Measurements from ENCODE around the gene SCUBE1.

Gene SCUBE1

DNA sequence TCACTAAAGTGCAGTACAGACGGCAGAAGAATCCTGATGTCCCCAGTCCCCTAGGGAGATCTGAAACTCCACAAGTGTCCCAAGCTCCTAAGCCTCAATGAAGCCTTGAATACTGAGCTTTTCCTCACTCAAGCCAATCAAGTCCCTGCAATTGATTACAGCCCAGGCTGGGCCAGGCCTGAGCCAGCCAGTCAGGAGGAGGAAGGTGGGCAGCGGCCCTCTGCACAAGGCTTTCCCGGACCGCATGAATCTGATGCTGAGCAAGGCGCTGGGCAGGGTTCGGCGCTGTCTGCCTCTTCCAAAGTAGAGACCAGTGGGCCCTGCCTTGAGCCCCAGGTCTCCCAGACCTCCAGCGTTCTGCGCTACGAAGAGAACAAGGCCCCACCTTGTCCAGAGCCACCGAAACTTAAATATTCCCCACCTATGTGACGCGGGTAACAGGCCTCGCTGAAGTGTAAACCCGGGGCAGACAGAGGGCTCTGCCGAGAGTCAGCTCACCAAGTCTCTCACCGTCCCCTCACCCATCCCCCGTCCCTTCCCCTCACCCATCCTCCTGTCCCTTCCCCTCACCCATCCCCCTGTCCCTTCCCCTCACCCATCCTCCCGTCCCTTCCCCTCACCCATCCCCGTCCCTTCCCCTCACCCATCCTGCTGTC, 63.2 kb downstream of the SCUBE1 start:
- TF ChIP-seq, protein P1, sequence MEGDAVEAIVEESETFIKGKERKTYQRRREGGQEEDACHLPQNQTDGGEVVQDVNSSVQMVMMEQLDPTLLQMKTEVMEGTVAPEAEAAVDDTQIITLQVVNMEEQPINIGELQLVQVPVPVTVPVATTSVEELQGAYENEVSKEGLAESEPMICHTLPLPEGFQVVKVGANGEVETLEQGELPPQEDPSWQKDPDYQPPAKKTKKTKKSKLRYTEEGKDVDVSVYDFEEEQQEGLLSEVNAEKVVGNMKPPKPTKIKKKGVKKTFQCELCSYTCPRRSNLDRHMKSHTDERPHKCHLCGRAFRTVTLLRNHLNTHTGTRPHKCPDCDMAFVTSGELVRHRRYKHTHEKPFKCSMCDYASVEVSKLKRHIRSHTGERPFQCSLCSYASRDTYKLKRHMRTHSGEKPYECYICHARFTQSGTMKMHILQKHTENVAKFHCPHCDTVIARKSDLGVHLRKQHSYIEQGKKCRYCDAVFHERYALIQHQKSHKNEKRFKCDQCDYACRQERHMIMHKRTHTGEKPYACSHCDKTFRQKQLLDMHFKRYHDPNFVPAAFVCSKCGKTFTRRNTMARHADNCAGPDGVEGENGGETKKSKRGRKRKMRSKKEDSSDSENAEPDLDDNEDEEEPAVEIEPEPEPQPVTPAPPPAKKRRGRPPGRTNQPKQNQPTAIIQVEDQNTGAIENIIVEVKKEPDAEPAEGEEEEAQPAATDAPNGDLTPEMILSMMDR (IDR thresholded peaks at IDR 0.05; ENCODE audit: low read depth, low read length, missing control alignments): no peak
- H3K4me3 ChIP-seq (ENCODE audit: low read depth, low read length): no peak overlapping the region
- DNase-seq (ENCODE audit: low read depth): no peak
- in situ Hi-C loops (cut with HindIII; ENCODE audit: low sequenced_read_pairs): no loop called here

DNA sequence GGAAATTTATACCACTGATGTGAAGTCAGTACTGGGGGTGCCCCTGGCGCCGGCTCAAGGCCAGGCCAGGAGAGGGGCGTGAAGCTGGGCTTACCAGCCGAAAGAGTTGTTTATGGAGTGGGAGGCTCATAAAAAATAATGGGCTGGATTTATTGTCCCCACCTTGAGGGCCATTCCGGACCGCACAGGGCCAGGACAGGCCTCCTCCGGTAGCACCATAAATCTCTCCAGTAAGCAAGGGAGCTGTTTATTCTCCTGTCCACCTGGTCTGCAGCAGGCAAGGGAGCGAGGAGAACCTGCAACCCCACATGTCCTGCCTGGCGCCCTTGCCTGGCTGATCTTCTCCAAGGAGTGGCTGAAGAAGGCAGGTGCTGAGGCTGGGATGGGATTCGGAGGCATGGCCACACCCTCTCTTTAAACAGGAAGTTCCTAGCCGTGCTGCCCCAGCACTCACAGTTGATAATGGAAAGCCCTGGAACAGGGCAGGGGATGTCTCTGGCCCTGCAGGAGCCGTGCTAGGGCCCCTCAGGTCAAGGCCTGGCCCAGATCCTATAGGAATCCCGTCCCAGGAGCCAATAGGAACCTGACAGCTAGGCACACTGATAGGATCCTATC, 65.1 kb downstream of the SCUBE1 start:
- DNase-seq (ENCODE audit: low read depth): no peak
- in situ Hi-C loops (cut with HindIII; ENCODE audit: low sequenced_read_pairs): no loop called here
- TF ChIP-seq, protein P1 (IDR thresholded peaks at IDR 0.05; ENCODE audit: low read depth, low read length, missing control alignments): no peak
- H3K4me3 ChIP-seq (ENCODE audit: low read depth, low read length): no peak overlapping the region

DNA sequence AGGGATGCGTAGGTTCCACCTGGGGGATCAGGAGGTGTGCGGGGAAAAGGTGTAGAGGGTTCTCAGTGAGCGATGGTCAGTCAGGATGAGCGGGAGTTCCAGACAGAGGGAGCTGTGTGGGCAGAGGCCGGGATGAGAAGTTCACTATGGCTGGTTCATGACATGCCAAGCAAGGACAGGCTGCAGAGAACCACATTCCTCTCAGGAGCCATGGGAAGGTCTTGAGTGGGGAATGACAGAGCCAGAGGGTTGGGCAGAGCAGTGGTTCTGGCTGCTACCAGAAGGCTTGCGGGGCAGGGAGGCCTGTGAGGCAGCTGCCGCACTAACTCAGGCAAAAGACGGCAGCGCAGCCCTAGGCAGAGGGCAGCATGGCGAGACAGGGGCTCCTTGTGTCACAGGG, 66.1 kb downstream of the SCUBE1 start:
- DNase-seq (ENCODE audit: low read depth): no peak
- in situ Hi-C loops (cut with HindIII; ENCODE audit: low sequenced_read_pairs): no loop called here
- TF ChIP-seq, protein P1 (IDR thresholded peaks at IDR 0.05; ENCODE audit: low read depth, low read length, missing control alignments): no peak
- H3K4me3 ChIP-seq (ENCODE audit: low read depth, low read length): no peak overlapping the region

DNA sequence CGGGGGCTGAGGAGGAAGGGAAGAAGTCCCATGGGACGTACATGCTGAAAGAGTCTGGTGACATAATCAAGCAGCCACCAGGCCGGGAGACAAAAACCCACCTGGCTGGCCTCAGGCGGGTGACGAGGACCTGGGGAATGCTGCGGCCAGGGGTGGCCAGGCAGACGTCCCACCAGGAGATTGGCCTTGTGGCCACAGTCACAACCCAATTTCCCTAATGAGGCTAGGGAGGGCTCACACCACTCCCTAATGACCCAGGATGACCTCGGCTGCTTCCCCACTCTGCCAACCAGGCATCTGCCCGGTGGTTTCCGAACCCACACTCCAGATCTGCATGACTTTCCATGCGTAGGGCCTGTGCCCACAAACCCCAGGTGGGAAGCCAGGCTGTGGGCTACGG, 66.9 kb downstream of the SCUBE1 start:
- DNase-seq (ENCODE audit: low read depth): no peak
- in situ Hi-C loops (cut with HindIII; ENCODE audit: low sequenced_read_pairs): no loop called here
- H3K4me3 ChIP-seq (ENCODE audit: low read depth, low read length): no peak overlapping the region
- TF ChIP-seq, protein P1 (IDR thresholded peaks at IDR 0.05; ENCODE audit: low read depth, low read length, missing control alignments): no peak

DNA sequence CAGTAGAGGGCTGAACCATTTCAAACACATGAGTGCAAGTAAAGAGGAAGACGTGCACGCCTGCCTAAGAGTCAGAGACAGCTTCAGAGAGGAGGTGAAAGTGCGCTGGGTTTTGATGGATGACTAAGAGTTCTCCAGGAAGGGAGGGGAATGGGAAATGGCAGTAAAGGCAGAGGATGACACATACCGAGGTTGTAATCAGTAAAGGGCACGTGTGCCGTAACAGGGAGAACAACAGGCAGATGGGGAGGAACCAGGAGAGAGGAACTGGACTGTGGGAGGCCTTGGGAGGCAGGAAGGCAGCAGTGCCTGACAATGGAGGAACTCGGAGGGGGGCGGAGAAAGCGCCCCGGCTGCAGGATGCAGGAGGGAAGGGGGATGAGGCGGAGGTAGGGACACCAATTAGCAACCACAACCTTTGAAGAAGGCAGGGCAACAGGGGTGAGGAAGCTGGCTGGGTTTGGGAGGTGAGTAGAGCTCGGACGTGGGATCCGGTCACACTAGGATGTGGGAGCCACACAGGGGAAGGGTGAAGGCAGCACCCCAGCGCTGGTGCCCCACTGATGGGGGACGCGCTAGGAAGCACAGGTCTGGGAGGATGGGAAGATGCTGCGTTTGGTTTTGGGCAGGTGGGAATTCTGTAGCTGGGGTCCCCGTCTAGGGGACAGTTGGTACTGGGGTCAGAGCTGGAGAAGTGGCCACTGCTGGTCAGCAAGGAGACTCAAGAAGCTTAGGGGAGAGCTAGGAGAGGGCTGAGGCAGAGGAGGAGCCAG, 67.4 kb downstream of the SCUBE1 start:
- TF ChIP-seq, protein P1 (IDR thresholded peaks at IDR 0.05; ENCODE audit: low read depth, low read length, missing control alignments): no peak
- no peak overlapping the region for H3K4me3 ChIP-seq (ENCODE audit: low read depth, low read length)
- in situ Hi-C loops (cut with HindIII; ENCODE audit: low sequenced_read_pairs): no loop called here
- DNase-seq (ENCODE audit: low read depth): no peak

DNA sequence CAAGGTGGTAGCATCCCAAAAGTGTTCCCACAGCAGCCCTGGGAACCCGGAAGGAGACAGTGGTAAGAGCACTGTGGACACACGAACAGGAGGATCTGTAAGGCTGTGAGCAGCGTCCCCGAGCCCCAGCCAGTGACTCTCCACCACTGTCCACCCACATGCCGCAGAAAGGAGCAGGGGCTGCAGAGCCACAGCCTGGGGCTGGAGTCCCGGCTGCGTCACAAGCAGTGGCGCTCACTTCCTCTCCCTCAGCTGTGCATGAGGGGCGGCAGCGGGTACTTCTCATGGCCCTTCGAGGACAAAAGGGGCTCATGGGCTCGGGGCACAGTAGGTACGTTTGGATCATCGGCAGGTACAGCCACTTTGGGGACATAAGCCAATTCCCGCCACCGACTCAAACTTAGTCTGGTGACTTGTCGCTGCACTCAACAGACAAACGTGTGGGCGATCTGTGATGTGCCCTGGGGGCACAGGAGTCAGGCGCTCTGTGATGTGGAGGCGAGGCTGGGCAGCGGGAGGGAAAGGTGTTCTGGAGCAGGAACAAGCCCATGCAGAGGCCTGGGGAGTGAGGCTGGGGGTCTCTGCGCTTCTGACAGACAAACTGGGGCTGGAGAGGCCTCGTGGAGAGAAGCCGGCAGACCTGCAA, 68.5 kb downstream of the SCUBE1 start:
- in situ Hi-C loops (cut with HindIII; ENCODE audit: low sequenced_read_pairs): no loop called here
- DNase-seq (ENCODE audit: low read depth): no peak
- TF ChIP-seq, protein P1 (IDR thresholded peaks at IDR 0.05; ENCODE audit: low read depth, low read length, missing control alignments): no peak

More for the DNA sequence above, 68.5 kb downstream of the SCUBE1 start:
- H3K4me3 ChIP-seq (ENCODE audit: low read depth, low read length): no peak overlapping the region

All from astrocyte of the cerebellum (primary cell).